ENCODE data around the gene SCAI.

DNA sequence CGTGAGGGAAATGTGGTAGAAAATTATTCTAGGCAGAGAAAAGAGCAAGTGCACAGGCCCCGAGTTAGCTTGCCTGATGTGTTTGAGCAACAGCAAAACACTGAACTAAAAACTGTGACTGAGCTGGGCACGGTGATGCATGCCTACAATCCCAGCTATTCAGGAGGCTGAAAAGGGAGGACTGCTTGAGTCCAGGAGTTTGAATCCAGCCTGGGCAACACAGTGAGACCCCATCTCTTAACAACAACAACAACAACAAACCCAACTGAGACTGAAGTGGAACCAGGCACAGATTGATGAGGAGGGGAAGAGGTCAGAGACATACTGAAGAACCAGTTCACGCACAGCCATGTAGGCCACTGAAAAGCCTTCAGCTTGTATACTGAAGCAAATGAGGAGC lies 42.5 kb downstream of the SCAI start:
- TF ChIP-seq POLR2A (IDR thresholded peaks at IDR 0.05), result no peak
- TF ChIP-seq, protein P1, sequence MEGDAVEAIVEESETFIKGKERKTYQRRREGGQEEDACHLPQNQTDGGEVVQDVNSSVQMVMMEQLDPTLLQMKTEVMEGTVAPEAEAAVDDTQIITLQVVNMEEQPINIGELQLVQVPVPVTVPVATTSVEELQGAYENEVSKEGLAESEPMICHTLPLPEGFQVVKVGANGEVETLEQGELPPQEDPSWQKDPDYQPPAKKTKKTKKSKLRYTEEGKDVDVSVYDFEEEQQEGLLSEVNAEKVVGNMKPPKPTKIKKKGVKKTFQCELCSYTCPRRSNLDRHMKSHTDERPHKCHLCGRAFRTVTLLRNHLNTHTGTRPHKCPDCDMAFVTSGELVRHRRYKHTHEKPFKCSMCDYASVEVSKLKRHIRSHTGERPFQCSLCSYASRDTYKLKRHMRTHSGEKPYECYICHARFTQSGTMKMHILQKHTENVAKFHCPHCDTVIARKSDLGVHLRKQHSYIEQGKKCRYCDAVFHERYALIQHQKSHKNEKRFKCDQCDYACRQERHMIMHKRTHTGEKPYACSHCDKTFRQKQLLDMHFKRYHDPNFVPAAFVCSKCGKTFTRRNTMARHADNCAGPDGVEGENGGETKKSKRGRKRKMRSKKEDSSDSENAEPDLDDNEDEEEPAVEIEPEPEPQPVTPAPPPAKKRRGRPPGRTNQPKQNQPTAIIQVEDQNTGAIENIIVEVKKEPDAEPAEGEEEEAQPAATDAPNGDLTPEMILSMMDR (IDR thresholded peaks at IDR 0.05), result no peak

Measured in right lobe of liver (tissue), 4 donors.